GM18498 (cell line): Measurements from ENCODE around the gene CCL23.
"Not testable (repeated sequence)": the region's sequence is repeated elsewhere in the genome, so short reads cannot be mapped to it uniquely, and the experiment has no call there.

Experiments
- ATAC-seq: cut with Tn5 transposase; IDR thresholded peaks from one replicate; pipeline ENCODE4 v1.9.1; 2021; ENCODE audit warnings: mild to moderate bottlenecking, moderate library complexity; ENCODE audit not compliant: unreplicated experiment

The CCL23 gene

GRCh38 chr17:36004594-36005108 lies 13.1 kb downstream of the CCL23 start:
- ATAC-seq, result no peak

DNA sequence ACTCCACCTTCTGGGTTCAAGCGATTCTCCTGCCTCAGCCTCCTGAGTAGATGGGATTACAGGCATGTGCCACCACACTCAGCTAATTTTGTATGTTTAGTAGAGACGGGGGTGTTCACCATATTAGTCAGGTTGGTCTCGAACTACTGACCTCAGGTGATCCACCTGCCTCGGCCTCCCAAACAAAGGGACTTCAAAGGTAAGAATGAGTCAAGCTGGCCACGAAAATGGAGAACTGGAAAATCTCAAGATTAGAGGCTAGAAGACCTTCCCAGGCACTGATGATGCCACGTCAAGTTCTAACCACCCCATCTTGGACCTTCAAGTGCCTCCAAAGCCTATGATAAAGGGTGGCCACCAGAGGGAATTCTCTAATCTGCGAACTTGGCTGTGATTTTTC lies 15.1 kb downstream of the CCL23 start:
- no peak for ATAC-seq

DNA sequence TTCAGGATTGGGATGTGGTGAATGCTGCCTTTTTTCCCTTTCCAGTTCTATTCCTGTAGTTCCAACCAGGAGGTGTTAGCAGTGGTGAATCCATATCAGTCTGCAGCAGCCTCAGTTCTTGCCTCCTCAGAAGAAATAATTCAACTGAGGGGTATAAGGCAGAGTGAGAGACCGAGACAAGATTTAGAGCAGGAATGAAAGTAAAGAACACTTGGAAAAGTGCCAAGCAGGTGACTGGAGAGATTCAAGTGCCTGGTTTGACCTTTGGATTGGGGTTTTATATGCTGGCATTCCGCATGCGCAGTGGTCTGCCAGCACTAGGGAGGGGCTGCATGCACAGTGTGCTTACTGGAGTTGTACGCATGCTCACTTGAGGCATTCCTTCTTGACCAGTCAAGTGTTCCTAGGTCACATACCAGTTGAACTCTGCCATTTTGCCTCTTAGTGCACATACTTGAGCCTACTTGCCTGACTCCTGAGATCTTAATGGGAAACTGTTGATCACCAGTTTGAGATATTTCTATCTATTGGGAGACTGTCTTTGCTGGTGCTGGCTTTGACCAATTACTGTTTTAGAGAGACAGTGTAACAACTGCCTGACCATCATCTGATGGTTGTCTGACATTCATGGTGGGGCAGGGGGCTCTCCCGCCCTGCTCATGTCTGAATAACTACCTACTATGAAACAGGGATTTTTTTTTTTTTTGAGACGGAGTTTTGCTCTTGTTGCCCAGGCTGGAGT lies 15.7 kb downstream of the CCL23 start:
- ATAC-seq, result no peak

DNA sequence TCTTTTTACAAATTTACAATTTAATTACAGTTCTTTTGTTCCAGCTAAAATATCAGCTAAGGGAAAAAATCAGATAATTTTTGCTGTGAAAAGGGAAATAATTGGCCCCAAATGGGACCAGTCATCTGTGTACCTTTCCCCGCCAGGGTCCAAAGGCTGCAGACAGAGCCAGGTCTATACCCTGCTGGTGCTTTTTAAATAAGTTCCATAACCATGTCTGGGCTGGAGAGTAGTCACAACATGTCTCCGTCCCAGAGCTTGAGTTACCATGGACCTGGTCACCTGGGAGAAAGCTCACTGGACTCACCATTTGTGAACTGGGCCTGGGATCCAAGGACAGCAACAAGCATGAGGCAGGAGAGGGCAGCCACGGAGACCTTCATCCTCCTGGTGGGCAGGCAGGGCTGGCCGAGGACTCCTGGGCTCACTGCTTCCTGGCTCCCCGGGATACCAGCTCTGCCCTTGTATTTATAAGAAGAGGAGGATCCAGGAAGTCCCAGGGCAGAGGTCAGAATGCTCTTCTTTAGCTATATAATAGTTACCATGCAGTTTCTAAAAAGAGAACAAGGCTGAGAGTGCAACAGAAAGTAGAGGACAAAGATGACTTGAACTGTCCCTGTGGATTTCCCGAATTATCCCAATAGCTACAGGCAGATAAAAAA lies 16.5 kb downstream of the CCL23 start, which contains the start of gene CCL15:
Gene CCL15 (minus strand): TSS at position 444 of the 662 bp plus-strand sequence. CDS start 61 bp downstream, at position 383.
- no peak for ATAC-seq

DNA sequence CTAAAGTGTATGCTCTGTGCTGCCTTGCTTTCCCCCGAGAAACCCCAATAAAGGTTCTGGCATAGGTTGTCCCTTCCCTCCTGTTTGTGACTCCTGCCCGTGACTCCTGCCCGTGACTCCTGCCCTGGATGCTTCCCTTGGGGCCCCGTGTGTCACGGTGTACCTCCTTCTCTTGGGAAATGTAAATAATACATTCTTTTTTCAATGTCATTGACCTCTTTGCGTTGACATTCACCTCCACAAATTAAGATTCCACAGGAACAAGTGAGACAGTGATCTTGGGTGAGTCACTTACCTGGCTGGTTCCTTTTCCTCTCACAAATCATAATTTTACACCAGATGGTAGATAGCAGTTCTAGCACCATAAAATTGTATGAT lies 17.1 kb downstream of the CCL23 start:
- no peak for ATAC-seq

DNA sequence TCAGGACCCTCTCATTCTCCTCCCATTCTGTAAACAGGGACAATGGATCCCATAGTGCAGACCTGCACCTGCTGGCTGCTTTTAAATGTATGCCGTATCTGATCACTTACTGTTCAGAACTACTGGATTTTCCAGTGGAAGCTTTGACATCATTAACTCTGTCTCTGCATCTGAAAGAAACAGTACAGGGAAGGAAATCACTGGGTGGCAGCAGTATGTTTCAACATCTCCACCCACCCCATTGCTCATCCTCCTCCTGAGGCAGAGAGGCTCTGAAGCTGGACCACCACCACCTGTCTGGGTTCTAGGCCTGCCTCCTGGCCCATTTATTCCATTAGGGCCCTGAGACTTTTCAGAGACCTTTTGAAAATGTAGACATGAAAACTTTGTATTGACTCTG lies 19.0 kb downstream of the CCL23 start:
- no peak for ATAC-seq

DNA sequence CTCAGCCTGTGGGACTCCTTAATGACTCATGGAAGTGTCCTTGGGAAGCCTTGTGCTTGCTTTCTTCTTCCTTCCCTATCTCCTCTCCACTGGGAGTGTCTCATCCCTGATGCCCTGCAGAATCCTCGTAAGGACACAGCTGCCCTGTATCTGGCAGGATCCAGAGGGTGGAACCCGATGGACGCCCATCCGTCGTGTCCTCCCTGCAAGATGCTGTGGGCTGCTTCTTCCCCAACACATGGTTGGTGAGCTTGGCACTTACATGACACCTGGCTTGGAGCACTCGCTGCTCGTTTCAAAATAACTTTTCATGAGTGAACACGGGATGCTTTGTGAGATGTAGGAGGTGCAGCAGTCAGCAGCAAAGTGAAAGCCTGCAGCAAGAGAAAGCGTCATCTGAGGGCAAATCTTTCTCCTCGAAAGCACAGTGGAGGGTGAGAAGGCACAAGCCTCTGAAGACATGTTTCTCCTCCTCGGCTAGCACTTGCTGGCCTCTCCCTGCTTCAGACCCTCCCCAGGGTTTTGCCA lies 19.7 kb downstream of the CCL23 start:
- ATAC-seq, result no peak

GRCh38 chr17:35995346-35995745 lies 22.4 kb downstream of the CCL23 start:
- ATAC-seq, result not testable (repeated sequence)

DNA sequence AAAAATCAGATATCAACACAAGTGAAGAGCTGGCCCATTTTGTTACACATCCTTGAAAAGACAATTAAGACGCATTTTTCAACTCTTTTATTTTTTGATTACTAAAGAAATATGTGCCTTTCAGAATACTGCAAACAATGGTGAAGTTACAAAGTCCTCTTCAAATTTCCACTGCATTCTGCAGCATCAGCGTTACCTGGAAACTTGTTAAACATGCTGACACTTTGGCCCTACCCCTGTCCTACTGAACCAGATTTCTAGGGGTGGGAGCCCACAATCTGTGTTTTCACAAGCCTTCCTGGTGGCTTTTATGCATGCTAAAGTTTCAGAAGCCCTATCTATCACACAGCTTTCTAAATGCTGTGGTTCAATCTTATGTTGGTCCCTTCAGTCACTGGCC lies 26.7 kb downstream of the CCL23 start:
- ATAC-seq, result no peak

- ATAC-seq, result no peak
Observed at GRCh38 chr17:35988164-35988563, 29.6 kb downstream of the CCL23 start.

DNA sequence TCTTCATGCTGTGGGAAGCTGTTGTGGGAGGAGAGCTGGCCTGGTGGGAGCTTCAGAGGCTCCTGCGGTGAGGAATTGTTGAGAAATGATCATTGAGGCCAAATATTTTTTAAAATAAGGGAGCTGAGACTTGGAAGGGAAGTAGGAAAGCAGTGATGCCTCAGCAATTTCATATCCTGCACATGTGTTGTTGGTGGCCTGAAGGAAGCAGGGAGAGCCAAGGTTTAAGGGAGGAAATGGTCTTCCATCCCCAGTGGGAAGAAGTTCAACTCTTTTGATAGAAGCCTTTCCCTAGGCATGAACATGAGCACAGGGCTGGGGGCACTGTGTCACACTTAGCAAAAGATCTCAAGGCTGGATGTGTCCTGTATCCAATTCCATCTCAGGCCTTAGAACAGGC lies 31.1 kb downstream of the CCL23 start, which contains the start of gene CCL14:
Gene CCL14 (minus strand): TSS at position 87 of the 400 bp plus-strand sequence. CDS start 80 bp downstream, at position 7.
- ATAC-seq, result no peak

DNA sequence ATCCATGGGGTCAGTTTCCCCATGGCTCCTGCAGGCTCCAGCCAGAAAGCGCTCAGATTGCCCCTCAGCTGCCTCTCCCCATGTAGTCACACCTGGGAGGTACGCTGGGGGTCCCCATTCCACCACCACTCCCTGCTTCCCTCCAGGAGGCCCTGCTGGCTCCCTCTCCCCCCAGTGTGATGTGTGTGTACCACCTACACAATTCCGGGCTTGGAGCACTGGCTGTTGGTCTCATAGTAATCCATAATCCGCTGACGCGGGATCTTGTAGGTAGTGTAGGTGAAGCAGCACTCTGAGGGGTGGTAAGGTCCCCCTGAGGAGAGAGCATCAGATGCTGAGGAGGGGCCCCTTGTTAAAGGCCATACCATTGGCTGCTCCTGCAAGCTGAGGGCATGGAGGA lies 33.6 kb downstream of the CCL23 start:
- no peak for ATAC-seq

GRCh38 chr17:35982409-35983191 lies 35.2 kb downstream of the CCL23 start:
- ATAC-seq, result no peak

DNA sequence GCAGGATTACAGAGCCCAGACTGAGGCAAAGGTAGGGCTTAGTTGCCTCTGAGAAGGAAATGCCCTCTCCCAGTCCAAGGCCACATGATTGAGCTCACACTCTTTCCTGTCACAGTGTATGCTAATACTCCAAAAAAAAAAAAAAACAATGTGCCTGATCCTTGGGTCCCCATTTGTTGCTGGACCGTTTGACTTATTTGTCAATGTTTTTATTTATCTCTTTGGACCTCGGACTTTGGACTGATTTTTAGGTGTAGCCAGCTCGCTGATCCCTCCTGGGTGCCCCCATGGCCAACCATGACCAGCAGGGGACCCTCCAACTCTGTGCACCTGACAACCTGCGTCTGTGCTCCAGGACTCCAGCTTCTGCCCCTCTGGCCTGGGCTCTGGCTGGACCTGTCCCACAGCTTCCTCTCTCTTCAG lies 35.9 kb downstream of the CCL23 start:
- ATAC-seq, result no peak

DNA sequence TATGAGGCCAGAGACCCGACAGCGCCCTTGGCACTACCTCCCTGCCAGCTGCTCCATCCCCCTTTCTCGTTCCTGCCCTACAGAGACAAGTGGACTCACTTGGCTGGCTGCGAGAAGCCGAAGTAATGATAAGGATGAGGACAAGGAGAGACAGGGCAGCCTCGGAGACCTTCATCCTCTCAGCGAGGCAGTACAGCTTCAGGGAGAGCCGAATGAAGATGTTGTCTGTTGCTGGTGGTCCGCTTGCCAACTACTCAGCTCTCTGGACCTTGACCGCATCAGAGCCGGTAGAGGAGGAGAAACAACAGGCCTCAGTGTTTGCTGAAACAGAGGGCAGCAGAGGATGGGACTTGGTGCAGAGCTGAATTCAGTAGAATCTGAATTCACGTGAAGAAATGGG lies 36.5 kb downstream of the CCL23 start, which contains the start of gene CCL16:
Gene CCL16 (minus strand): TSS at position 252 of the 400 bp plus-strand sequence. CDS start 77 bp downstream, at position 175.
- no peak for ATAC-seq

DNA sequence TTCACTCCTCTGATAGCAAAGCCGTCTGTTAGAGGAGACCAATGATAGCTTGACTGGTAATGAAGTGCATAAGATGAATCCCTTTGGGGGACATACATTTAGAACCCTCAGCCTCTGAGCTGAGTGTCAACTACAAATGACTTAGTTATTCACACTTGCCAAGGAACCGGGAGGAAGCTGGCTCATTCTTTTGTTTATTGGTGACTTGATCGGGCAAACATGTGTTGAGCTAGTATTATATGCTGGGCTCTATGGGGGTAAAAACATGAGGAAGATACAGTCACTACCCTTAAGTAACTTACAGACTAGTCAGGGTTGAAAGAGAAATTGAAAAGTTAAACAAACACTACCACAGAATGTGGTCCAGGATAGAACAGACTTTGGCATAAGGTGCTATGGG lies 39.4 kb downstream of the CCL23 start:
- ATAC-seq, result no peak

- ATAC-seq, result no peak
Observed at GRCh38 chr17:35977509-35977908, 40.3 kb downstream of the CCL23 start.

DNA sequence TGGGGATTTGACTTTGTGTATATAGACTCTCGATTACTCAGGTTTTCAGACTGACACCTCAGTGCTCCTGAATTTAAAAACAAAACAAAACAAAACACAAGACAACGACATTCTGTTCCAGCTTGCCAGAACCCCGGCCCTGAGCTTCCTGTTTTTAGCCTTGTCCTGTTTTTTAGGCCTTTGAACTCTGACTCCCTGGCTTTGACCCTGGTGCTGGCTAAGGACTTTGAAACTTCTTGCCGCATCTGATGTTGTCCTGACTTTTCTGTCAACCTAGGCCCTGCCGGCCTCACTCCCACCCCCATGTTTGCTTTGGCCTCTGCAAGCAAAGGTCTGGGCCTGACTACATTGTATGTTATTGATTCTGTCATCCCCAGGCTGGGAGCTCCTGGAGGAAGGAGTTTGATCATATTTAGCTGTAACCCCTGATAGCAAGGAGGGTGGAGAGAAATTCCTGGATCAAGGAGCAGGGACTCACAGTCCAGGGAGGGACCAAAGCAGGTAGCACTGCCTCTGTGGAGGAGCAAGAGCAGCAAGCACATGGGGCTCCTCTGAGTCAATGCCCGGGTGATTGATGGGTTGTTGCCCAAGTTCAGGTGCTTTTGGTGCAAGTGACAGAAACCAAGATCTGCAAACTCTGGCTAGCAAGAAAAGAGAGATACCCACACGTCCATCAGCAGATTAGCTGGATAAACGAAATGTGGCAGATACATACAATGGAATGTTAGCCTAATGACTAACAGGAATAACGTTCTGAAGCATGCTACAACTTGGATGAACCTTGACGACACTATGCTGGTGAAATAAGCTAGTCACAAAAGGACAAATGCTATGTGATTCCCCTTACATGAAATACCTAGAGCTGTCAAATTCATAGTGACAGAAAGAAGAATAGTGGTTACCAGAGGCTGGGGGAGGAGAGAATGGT lies 44.2 kb downstream of the CCL23 start:
- no peak for ATAC-seq

- no peak for ATAC-seq
Observed at GRCh38 chr17:35972945-35973332, 44.8 kb downstream of the CCL23 start.

DNA sequence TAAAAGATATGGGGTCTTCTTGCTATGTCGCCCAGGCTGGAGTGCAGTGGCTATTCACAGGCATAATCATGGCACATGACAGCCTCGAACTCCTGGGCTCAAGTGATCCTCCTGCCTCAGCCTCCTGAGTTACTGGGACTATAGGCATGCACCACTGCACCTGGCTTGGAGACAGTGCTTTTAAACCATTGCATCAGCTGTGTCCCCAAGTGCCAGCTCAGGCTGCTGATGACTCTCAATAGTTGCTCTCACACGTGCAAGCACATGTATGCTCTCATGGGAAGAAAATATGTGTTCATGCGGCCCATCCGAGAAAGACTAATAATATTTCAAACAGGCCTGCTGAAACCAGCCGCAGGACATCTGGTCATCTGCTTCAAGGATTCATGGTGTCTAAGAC lies 45.2 kb downstream of the CCL23 start:
- no peak for ATAC-seq
